Endothelial cell of umbilical vein (primary cell): ENCODE measurements around the gene SWAP70. TPM values are rescaled to one million over a fixed set of nuclear protein-coding genes. Genes with fewer than 3 reads are reported as not detected.

Experiments
- BruUV-seq: library from RNA; stranded (reverse); fragments of 400-500 nt; replicated peaks from 2 replicates; lab custom pipeline; 2021; lab: Mats Ljungman, UMichigan
- CTCF ChIA-PET: fragments of 300-600, 350-600 bp; sonication (Branson Sonifier 250); formaldehyde crosslinking; loops from one replicate; lab custom pipeline; 2021; ENCODE audit warnings: antibody characterized with exemption, inconsistent platforms; lab: Charles Lee
- POLR2A ChIA-PET: fragments of 300-600, 350-600 bp; sonication (Branson Sonifier 250); formaldehyde crosslinking; loops from one replicate; lab custom pipeline; 2021; ENCODE audit warnings: antibody characterized with exemption, inconsistent platforms; lab: Charles Lee
- DNase-seq: peaks from one replicate; pipeline ENCODE4 v3.0.0-alpha.2; 2011; ENCODE audit warnings: low read depth, low spot score
- FAIRE-seq: peaks from 2 replicates; lab custom pipeline; 2011; peaks lifted over from hg19 to GRCh38; lab: Jason Lieb, UNC
- H2AFZ ChIP-seq: 2 replicates; pipeline ENCODE4 v1.6.0; 2012; ENCODE audit warnings: low read depth, low read length, control low read depth, inconsistent platforms
- H3K27ac ChIP-seq: 2 replicates; pipeline ENCODE4 v1.5.1; 2011; ENCODE audit warnings: low read depth, mild to moderate bottlenecking, control low read depth, low read length, moderate library complexity; ENCODE audit not compliant: insufficient read depth
- H3K27me3 ChIP-seq, 2 experiments: 2 replicates each; pipeline versions ENCODE4 v1.6.0 to v1.6.1; 2011; ENCODE audit warnings: low read length in 2 of 2, mixed read lengths in 1 of 2; ENCODE audit not compliant: control insufficient read depth in 2 of 2, insufficient read depth in 2 of 2
- H3K36me3 ChIP-seq, 2 experiments: 2 replicates in 1 of 2; 3 replicates in 1 of 2; pipeline ENCODE4 v1.5.1; 2011; ENCODE audit warnings: low read length in 2 of 2, mild to moderate bottlenecking in 1 of 2, moderate library complexity in 1 of 2; ENCODE audit not compliant: control insufficient read depth in 2 of 2, insufficient read depth in 2 of 2; ENCODE audit errors: extremely low read depth in 1 of 2
- H3K4me1 ChIP-seq: 3 replicates; pipeline ENCODE4 v1.5.1; 2011; ENCODE audit warnings: mild to moderate bottlenecking, low read length; ENCODE audit not compliant: control insufficient read depth, insufficient read depth; ENCODE audit errors: extremely low read depth
- H3K4me2 ChIP-seq: 2 replicates; pipeline ENCODE4 v1.6.1; 2011; ENCODE audit warnings: low read length, control low read depth, mixed read lengths; ENCODE audit not compliant: insufficient read depth
- H3K4me3 ChIP-seq, 3 experiments: fragments of 200-600 bp in 1 of 3; sonication (generic), shearing (Covaris generic) in 1 of 3; replicated peaks in 1 of 3; 2 replicates each; pipeline ENCODE4 v1.5.1; 2011 to 2016; ENCODE audit warnings: control low read depth in 3 of 3, low read length in 3 of 3, mild to moderate bottlenecking in 2 of 3, inconsistent platforms in 1 of 3, low read depth in 1 of 3, moderate library complexity in 1 of 3; ENCODE audit not compliant: insufficient read depth in 1 of 3
- H3K79me2 ChIP-seq: 2 replicates; pipeline ENCODE4 v1.6.0; 2012; ENCODE audit warnings: low read length, inconsistent platforms; ENCODE audit not compliant: control insufficient read depth, insufficient read depth
- H3K9ac ChIP-seq: replicated peaks from 2 replicates; pipeline ENCODE3; 2011; ENCODE audit warnings: low read length, control low read depth; ENCODE audit not compliant: insufficient read depth; ENCODE audit errors: extremely low read depth
- H3K9me1 ChIP-seq: replicated peaks from 3 replicates; pipeline ENCODE4 v1.6.0; 2011; ENCODE audit warnings: mild to moderate bottlenecking, low read length; ENCODE audit not compliant: control insufficient read depth, insufficient read depth; ENCODE audit errors: extremely low read depth
- H3K9me3 ChIP-seq: replicated peaks from 2 replicates; pipeline ENCODE4 v1.5.1; 2012; ENCODE audit warnings: low read length, inconsistent platforms; ENCODE audit not compliant: control insufficient read depth, insufficient read depth
- H4K20me1 ChIP-seq: replicated peaks from 2 replicates; pipeline ENCODE3; 2011; ENCODE audit warnings: mild to moderate bottlenecking, low read length; ENCODE audit not compliant: control insufficient read depth, insufficient read depth; ENCODE audit errors: extremely low read depth
- EZH2 ChIP-seq: IDR thresholded peaks from 2 replicates; pipeline ENCODE4 v1.6.1; 2012; ENCODE audit warnings: borderline replicate concordance, low read depth, mild to moderate bottlenecking, moderate library complexity, low read length, inconsistent platforms; ENCODE audit not compliant: severe bottlenecking
- FOS ChIP-seq: IDR thresholded peaks from 2 replicates; pipeline ENCODE4 v1.6.1; 2011; ENCODE audit warnings: mild to moderate bottlenecking, low read length, moderate library complexity, borderline replicate concordance; ENCODE audit not compliant: insufficient read depth
- GATA2 ChIP-seq: IDR thresholded peaks from 2 replicates; pipeline ENCODE4 v1.7.0; 2011; ENCODE audit warnings: low read depth, mild to moderate bottlenecking, moderate library complexity, mixed read lengths, low read length; ENCODE audit not compliant: insufficient read length, insufficient read depth
- JUN ChIP-seq: IDR thresholded peaks from 2 replicates; pipeline ENCODE4 v1.6.1; 2011; ENCODE audit warnings: borderline replicate concordance, low read depth; ENCODE audit not compliant: insufficient read length, insufficient read depth
- POLR2AphosphoS5 ChIP-seq: IDR thresholded peaks from 2 replicates; pipeline ENCODE4 v1.6.1; 2012; ENCODE audit warnings: low read depth, mild to moderate bottlenecking, control low read depth, low read length, moderate library complexity; ENCODE audit not compliant: insufficient read depth
- dilution Hi-C: fragments of 300-500 bp; cut with MboI; formaldehyde crosslinking; loops from one replicate; pipeline ENCODE4 v1.15.0; 2019; ENCODE audit warnings: low sequenced_read_pairs; ENCODE audit not compliant: extremely low pct_ligation_motif_present
- intact Hi-C: fragments of 100-400 bp; cut with micrococcal nuclease; formaldehyde crosslinking; loops from one replicate; pipeline ENCODE4 v1.10.0; 2022
- polyA plus RNA-seq, 4 experiments: library from polyadenylated mRNA; depleted of rRNA in 3 of 4; stranded (reverse) in 3 of 4; unstranded in 1 of 4; fragments of >200 nt; gene quantifications; 2 replicates each; pipeline versions ENCODE4 v1.2.1 to v1.2.3, GENCODE V29; 2011 to 2012; ENCODE audit warnings: missing spikeins in 1 of 4
- total RNA-seq: library from RNA; stranded (reverse); gene quantifications from 2 replicates; pipeline ENCODE4 v1.2.3, GENCODE V29; 2021
- TF ChIP-seq, protein P1 (sequence below): IDR thresholded peaks from 2 replicates; pipeline ENCODE4 v1.6.1; 2011; ENCODE audit not compliant: insufficient read depth, insufficient read length

The SWAP70 gene
- total and polyA plus RNA-seq, 2 donors (not counting 3 experiments of a cell fraction or from before 2014, with no cell fraction given), result 52.5 to 165 TPM

- DNase-seq, result peak; percentile 97
- no peaks in the 10 kb centered on the region for H3K9me1 ChIP-seq
- no peaks in the 10 kb centered on the region for H3K9me3 ChIP-seq
- H3K9ac ChIP-seq, result peak overlapping the region; percentile 48
- ChIA-PET CTCF (interaction anchor here (1.0 to 2.9 kb wide), 9 partner anchors 8 to 141 kb away, joined by 3 to 16 read pairs (median 6); no protein-coding TSS in a partner anchor), POLR2A (interaction anchor here (1.0 to 1.7 kb wide), 3 partner anchors 9 to 255 kb away, joined by 3 read pairs; partner anchors contain the start of gene ZNF143)
- no peaks in the 10 kb centered on the region for H4K20me1 ChIP-seq
- FAIRE-seq, result peak; percentile 85
- H2AFZ ChIP-seq, result no peak overlapping the region
- peak overlapping the region; percentile 94 for H3K27ac ChIP-seq
- peaks cover 64% of the 10 kb centered on the region for H3K4me1 ChIP-seq
- BruUV-seq, result TSS peak; percentile 69
- peak; percentile 75 for TF ChIP-seq POLR2AphosphoS5
- peak; percentile 92 for TF ChIP-seq JUN
- TF ChIP-seq EZH2, result no peak
- TF ChIP-seq, protein P1, sequence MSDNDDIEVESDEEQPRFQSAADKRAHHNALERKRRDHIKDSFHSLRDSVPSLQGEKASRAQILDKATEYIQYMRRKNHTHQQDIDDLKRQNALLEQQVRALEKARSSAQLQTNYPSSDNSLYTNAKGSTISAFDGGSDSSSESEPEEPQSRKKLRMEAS, result no peak
- TF ChIP-seq FOS, result peak; percentile 85
- peak; percentile 43 for TF ChIP-seq GATA2
- peaks cover 0 to 6% of the 10 kb centered on the region in 2 experiments for H3K36me3 ChIP-seq
- H3K79me2 ChIP-seq, result peaks cover 49% of the 10 kb centered on the region
- no peaks in the 10 kb centered on the region for H3K27me3 ChIP-seq
- dilution Hi-C loops (no loop called here), intact Hi-C loops (loop anchor here (1.0 to 2.0 kb wide), 5 partner anchors 8 to 103 kb away; no protein-coding TSS in a partner anchor)
- H3K4me2 ChIP-seq, result peak overlapping the region; percentile 36
- H3K4me3 ChIP-seq, result no peak overlapping the region
These were observed 52.6 kb downstream of the SWAP70 start for GRCh38 chr11:9716275-9717039.
